GM10266 (cell line): ENCODE data around the gene CD4.
"Not testable (repeated sequence)": the region's sequence is repeated elsewhere in the genome, so short reads cannot be mapped to it uniquely, and the experiment has no call there.

Experiments used
- DNase-seq: peaks from one replicate; pipeline ENCODE4 v3.0.0; 2012; ENCODE audit errors: extremely low spot score
- CTCF ChIP-seq: IDR thresholded peaks from 2 replicates; pipeline ENCODE4 v1.5.1; 2012; ENCODE audit warnings: mild to moderate bottlenecking, low read depth; ENCODE audit not compliant: control insufficient read depth, insufficient read depth; ENCODE audit errors: missing control alignments

CD4 gene

DNA sequence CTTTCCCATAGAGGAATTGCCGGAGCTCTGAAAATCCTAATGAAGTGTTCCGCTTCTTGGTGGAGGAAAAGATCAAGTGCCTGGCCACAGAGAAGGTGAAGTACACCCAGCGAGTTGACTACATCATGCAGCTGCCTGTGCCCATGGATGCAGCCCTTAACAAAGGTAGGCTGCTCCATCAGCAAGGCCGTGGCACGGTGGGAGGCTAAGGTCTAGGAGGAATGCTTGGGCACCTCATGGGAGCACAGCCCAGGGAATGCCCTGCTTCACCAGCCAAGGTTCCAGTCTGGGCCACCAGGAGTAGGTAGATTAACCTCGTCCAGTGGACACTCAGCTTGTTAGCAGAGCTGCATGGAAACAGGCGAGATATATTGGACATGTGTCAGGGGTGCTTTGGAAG lies 71.6 kb downstream of the CD4 start:
- DNase-seq = no peak

DNA sequence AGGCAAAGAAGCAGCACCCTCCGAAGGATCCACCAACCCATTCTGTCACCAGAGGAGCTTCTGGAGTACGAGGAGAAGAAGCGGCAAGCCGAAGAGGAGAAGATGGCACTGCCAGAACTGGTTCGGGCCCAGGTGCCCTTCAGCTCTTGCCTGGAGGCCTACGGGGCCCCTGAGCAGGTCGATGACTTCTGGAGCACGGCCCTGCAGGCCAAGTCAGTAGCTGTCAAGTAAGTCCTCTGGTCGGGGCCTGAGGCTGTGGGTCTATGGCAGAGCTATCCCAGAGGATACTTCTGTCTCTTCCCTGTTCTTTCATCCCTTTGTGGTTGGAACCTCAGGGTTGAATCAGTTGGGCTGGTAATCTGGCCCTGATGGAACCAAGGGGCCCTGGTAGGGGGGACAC lies 72.1 kb downstream of the CD4 start:
- no peak for DNase-seq
- TF ChIP-seq CTCF = no peak

More for the DNA sequence above, 71.6 kb downstream of the CD4 start:
- no peak for TF ChIP-seq CTCF

GRCh38 chr12:6863033-6863432 lies 73.7 kb downstream of the CD4 start:
- no peak for TF ChIP-seq CTCF
- DNase-seq = no peak

DNA sequence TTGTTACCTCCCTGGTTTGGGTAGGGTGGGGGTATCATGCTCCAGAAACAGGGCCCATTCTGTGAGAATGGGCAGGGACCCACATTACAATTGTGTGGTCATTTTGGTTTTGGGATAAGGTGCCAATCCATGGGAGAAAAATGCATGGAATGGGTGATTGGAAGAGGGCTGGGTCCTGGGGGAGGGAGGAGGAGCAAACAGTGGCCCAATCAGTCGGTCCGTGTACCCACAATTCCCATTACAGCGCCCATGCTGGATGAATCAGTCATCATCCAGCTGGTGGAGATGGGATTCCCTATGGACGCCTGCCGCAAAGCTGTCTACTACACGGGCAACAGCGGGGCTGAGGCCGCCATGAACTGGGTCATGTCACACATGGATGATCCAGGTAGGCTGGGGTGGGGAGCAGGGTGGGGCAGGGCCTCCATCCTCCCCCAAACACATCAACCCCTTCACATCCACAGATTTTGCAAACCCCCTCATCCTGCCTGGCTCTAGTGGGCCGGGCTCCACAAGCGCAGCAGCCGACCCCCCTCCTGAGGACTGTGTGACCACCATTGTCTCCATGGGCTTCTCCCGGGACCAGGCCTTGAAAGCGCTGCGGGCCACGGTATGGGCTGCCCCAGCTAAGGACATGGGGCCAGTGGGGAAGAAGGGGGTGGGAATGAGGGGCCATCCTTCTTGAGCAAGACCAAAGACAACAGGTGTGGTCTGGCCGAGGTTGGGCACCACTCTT lies 74.4 kb downstream of the CD4 start:
- TF ChIP-seq CTCF = no peak

DNA sequence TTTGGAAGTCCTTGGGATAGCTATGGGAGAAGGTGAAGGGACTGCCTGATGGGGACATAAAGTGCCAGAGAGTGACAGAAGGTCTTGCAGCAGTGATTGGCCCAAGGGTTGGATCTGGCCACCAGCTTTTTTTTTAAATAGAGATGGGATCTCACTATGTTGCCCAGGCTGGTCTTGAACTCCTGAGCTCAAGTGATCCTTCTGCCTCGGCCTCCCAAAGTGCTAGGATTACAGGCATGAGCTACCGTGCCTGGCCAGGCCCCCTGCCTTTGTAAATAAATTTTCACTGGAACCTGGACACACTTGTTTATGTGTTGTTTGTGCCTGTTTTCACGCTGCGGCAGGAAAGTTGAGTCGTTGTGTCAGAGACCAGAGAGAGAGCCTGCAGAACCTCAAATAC lies 76.0 kb downstream of the CD4 start:
- DNase-seq = not testable (repeated sequence)

More for the DNA sequence above, 74.4 kb downstream of the CD4 start:
- DNase-seq = no peak

- TF ChIP-seq CTCF = no peak
- DNase-seq = no peak
Measured at GRCh38 chr12:6866163-6866919, 77.0 kb downstream of the CD4 start.

- no peak for TF ChIP-seq CTCF
- DNase-seq = no peak
Measured at GRCh38 chr12:6866920-6867412, 77.6 kb downstream of the CD4 start.
